GM21619 (cell line): Measurements from ENCODE around the gene KIF12.
A peak's percentile ranks its signal among the peaks of the same experiment; 100 is the strongest.

Source experiments
- ATAC-seq: cut with Tn5 transposase; IDR thresholded peaks from one replicate; pipeline ENCODE4 v1.9.1; 2021; ENCODE audit not compliant: unreplicated experiment

Gene KIF12

DNA sequence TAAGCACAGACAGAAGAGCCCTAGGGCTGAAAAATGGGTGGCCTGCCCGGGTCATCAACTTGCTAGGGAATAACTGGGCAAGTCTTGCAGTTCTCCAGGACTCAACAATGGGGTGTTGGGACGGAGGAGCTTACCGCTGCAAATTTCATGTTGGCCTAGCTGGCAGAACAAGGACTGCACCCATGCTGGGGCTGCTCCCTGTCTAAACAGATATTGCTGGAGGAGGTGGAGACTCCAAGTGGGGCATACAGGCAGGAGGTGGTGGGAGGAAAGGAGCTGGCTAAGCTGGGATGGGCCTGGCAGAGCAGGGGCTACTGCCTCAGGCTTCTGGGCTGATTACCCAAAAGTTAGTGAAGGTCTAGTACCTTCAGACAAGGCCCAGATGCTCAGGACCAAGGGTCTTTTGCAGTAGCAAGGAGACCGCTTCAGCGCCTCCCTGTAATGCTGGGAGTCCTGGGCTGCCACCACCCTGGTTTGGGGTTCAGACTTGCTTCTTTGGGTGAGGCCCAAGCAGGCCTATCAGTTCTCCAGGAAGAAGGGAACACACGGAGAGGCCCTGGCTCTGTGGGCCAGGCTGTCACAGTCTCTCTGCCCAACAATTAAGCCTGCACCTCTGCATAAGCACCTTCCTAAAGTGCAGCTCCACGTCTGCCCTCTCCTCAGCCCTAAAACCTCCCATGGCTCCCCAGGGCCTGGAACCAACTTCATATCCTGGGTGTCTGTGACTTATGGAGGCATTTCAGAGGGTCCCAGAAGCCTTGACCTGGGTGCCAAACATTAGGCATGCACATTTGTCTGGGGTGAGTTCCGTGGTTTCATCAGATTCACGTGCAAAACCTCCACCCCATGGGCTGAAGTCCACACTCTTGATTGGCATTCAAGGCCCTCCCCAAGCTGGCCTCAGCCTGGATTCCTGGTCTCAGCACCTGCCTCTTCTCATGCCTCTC is 24.2 kb upstream of the KIF12 start:
- no peak for ATAC-seq

DNA sequence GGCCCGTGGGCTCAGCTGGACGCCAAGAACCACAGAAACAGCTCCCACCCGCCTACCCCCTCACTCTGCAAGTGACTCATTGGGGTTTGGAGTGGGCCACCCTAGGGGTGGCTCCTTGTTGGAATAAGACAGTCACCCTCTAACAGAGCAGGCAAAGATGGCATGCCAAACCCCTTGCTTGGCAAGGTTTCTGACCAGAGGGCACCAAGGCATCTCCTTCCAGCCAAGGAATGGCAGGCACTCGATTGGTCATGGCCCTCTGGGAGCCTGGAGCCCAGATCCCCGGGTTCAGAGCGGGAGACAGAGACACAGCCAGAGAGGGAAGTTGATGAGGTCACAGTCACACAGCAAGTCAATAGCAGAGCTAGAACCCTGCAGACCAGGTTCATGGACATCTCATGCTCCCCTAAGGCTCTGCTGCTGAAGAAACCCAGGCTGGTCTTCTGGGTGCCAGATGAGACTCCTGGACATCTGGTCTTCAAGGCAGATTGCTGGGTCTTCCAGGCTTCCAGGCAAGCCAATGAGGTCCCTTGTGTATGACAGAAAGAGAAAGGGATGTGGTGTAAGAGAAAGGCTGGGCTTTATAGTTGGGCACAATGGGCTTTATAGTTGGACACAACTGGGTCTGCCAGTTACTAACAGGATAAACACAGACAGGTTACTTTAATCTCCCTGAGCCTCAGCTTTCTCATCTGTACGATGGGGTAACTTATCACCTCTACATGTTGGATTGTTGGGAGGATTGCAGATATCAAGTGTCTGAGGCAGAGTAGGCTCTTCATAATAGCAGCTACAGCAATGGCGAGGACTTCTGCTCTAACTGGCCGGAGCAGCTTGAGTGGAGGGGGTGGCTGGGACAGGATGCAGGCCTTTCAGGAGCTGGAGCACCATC is 23.3 kb upstream of the KIF12 start:
- no peak for ATAC-seq

DNA sequence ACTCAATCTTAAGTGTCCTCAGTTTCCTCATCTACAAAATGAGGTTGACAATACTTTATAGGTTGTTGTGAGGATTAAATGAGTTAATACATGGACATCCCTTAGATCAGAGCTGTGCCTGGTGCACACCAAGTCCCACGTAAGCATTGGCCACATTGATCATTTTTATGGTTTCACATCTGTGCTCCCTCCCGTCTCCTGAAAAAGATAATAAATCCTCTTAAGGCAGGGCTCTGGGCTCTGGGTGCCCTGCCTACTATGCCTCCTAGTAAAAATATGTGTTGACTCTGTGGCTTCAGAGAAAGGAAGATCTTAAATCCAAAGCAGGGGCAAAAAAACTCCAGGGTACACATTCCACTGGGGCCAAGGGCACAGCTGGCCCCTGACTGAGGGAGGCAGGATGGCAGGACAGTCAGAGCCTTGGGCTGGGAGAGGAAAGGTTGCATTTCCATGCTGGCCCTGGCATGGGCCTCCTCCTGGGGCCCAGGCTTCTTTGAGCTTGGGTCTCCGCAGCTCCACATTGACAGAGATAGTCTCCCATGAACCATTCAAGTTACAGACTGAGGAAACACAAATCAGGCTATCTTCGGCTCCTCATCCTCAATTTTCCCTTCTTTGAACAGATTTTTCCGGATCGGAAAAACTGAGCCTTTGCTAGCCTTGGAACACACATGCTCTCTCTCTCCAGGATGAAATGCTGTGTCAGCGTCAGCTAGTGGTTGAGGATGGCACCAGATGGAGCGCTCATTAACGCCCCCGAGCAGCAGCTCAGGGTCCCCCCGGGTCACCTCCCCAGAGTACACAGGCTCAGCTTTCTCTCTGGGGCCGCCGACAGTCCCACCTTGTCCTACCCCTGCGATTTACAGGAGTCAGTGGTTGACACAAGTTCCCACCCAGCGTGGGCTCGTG is 22.4 kb upstream of the KIF12 start:
- ATAC-seq = no peak

DNA sequence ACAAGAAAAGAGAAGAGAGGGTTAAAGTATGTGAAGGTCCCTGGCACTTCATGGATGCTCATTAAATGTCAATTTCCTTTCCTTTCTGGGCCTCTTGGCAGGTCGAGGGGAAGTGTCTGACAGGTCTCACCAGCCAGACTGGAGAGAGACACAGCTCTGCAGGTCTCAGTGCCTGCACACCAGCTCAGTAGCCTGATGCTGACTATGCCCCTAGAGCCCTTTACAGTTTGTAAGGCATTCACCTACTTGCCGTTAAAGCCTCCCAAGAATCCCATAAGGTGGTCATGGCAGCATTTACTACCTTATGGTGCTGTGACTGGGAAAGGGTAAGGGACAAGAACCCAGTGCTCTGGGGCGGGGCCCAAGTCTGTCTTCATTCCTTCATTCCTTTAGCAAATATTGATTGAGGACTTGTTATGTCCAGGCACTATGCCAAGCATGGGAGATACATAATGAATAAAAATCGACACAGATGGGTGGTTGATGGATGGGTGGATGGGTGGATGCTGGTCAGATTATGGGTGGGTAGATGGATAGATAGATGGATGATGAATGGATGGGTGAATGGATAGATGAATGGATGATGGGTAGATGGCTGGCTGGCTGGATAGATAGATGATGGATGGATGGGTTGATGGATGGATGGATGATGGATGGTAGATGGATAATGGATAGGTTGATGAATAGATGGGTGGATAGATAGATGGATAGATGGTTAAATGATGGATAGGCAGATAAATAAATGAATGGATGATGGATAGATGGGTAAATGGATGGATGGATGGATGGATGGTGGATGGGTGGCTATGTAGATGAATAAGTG is 21.3 kb upstream of the KIF12 start:
- no peak for ATAC-seq

- no peak for ATAC-seq
These were observed 20.4 kb upstream of the KIF12 start for GRCh38 chr9:114119242-114120191.

DNA sequence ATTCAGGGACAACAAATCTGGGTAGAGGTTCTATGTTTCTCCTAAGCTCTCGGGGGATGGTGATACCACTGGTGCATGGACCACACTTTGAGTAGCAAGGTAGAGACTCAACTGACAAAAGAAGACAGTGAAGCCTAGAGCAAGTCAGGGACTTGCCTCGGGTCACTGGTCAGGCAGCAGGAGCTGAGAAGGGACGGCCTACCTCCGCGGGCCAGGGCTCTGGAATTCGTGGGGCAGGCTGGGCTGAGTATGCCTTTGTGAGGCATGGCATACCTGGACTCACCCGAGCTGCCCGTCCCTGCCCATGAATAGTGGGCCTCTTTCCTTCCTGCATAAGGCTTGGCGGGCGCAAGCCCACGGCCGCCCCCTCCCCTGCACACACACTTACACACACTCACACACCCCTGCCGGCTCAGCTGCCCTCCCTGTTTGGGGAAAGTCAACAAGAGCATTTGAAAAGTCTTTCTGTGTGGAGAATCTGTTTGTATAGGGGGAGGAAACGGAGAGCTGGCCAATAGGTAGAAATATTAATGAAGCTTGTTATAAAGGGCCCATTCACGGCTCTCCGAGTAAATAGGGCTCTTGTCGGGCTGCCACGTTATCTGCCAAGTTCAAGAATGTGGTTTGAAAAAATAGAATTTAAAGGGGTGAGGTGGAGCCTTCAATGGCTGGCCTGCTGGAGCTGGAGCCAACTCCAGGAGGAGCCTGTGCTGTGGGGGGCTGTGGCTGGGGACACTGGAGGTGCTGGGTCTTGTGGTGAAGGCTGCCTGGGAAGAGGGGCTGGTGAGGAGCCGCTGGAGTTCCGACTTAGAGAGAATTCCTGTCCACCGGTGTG is 19.1 kb upstream of the KIF12 start:
- ATAC-seq = no peak

DNA sequence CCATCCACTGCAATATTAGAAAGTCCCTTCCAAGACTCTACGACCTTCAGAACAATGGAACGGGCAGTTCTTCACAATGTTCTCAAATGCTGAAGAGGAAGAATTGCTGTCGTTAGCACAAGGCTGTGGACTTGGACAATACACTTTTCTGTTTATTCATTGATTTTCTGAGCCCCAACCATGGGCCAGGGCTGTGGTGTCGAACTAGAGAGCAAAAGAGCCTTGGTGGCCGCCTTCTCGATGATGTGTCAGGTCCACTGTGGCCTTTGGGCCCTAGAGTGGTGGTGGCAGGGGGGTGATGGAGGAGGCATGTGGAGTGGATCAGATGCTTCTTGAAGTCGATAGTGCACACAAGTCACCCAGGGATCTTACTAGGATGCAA is 18.5 kb upstream of the KIF12 start:
- ATAC-seq = no peak

- no peak for ATAC-seq
These were observed 17.1 kb upstream of the KIF12 start for GRCh38 chr9:114116126-114116747.

- no peak for ATAC-seq
These were observed 16.6 kb upstream of the KIF12 start for GRCh38 chr9:114115654-114116125.

DNA sequence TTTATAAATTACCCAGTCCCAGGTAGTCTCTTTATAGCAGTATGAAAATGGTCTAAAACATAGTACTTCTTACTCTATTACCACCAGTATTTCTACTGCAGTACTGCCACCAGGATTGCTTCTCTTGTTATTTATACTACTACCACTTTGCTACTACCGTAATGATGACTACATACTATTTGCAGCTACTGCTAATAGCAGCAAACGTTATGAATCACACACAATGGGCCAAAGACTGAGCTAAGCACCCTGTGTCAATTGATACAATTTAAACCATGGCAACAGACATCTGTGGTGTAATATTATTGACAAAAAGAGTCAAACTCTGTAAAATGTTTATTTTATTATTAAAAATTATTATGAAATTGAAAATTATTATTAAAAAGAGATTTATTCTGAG is 15.3 kb upstream of the KIF12 start:
- no peak for ATAC-seq

DNA sequence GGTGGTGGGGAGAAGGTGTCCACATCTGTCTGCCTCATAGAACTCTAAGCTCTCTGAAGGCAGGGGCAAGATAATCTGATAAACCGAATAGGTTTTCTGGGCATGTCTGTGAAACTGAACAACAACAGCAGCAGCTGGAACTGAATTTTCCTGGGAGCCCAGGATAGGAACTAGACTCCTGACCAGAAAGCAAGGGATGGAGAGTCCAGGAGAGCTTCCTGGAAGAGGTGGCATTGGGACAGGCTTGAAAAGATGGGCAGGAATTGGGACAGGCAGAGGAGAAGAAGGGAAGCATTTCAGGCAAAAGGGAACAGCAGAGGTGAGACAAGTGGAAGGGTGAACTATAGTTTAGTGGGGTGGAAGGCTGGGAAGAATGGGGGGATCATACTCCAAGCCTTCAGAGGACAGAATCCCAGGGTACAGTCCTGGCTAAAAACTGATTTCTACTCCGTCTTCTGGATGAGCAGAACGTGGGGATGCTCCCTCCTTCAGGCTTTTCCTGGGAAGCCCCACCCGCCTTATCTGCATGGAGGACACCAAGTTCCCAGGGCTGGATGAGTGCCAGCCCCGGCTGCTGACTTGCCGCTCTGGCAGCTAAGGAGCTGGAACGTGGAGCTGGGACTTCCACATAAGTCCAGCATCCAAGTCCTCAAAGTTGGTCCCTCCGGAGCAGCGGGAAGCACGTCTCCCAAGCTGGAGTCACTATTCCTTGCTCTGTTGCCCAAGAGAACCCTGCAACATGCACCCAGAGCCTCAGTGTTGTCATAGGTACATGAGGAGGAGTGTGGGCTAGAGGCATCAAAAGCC is 13.9 kb upstream of the KIF12 start:
- no peak for ATAC-seq

DNA sequence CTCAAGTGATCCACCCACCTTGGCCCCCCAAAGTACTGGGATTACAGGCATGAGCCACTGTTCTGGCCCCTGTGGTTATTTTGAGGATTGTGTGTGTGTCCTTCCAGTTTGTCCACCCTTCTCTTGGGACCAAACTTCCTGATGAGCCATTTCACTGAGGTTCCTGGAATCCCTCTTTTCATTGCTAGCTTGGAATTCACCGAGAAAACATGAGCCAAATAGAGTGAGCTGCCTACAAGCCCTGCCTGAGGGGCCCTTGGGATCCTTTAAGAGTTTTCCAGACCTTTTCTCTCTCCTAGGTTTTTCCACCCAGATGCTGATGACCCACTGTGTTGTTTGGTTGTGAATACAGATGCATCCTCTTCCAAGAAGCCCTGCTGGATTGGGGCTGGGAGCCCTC is 13.2 kb upstream of the KIF12 start:
- ATAC-seq = no peak

GRCh38 chr9:114110180-114110579 is 11.1 kb upstream of the KIF12 start:
- ATAC-seq = no peak

GRCh38 chr9:114109124-114109523 is 10.0 kb upstream of the KIF12 start:
- ATAC-seq = no peak

GRCh38 chr9:114108016-114108833 is 9.1 kb upstream of the KIF12 start:
- peak; percentile 69 for ATAC-seq
